Stimulated activated CD4-positive, alpha-beta T cell treated with anti-CD3 and anti-CD28 coated beads, TNF-alpha, amount 100 ng/mL, for 24 hours (primary cell): ENCODE results near the gene MTX3.

Experiments used
- DNase-seq, 3 experiments: peaks; one replicate each; pipeline ENCODE4 v3.0.0-alpha.2; 2020; ENCODE audit warnings: low read depth in 3 of 3

Gene MTX3

GRCh38 chr5:79936002-79936645, 54.9 kb downstream of the MTX3 start:
- DNase-seq: no peak

- DNase-seq: no peak
Observed at GRCh38 chr5:79934681-79935080, 56.4 kb downstream of the MTX3 start.

GRCh38 chr5:79932510-79933504, 58.3 kb downstream of the MTX3 start:
- no peak for DNase-seq

- DNase-seq: no peak
Observed at GRCh38 chr5:79931866-79932265, 59.2 kb downstream of the MTX3 start.

- no peak for DNase-seq
Observed at GRCh38 chr5:79931409-79931808, 59.7 kb downstream of the MTX3 start.

GRCh38 chr5:79929095-79929494, 62.0 kb downstream of the MTX3 start:
- no peak for DNase-seq
